Fibroblast of lung (primary cell): ENCODE data around the gene SRP9.
"Not testable (repeated sequence)": the region's sequence is repeated elsewhere in the genome, so short reads cannot be mapped to it uniquely, and the experiment has no call there.

Experiments
- EZH2 ChIP-seq: IDR thresholded peaks from 2 replicates; pipeline ENCODE4 v1.5.1; 2012; ENCODE audit warnings: low read length, control low read depth, mild to moderate bottlenecking; ENCODE audit errors: missing control alignments
- TF ChIP-seq, protein P1 (sequence below), 2 donors: IDR thresholded peaks in 1 of 2; conservative IDR thresholded peaks in 1 of 2; 1 replicate in 1 of 2; 2 replicates in 1 of 2; pipeline ENCODE4 v1.5.1; 2011 to 2012; ENCODE audit warnings: low read length in 2 of 2, control low read depth in 1 of 2, inconsistent platforms in 1 of 2, low read depth in 1 of 2, mild to moderate bottlenecking in 1 of 2

DNA sequence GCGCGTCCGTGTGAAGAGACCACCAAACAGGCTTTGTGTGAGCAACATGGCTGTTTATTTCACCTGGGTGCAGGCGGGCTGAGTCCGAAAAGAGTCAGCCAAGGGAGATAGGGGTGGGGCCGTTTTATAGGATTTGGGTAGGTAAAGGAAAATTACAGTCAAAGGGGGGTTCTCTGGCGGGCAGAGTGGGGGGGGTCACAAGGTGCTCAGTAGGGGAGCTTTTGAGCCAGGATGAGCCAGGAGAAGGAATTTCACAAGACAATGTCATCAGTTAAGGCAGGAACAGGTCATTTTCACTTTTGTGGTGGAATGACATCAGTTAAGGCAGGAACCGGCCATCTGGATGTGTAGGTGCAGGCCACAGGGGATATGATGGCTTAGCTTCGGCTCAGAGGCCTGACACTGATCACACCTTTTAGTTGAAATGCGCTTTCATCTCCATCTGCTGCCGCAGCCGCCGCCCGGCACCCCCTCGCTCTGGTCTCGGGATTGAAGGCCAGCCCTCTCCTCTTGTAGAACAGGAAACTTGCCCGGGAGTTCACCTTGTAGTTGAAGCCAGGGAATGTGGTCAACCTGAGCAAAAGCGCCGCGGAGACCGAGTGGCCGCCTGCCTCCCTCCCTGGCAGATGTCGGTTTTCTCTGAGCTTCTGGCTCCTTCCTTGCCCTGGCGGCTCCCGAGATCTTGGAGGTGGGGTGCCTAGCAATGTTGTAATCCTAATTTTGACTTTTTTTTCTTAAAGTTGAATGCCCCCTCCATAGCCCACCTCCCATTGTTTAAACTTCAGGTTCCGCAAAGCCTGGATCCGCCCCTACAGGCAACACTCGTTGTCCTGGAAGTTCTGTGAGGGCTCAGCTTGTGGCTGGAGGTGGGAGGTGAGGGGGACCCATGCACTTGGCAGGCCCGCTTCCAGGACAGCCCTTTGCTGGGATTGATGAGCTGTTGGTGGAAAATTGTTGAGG is 33.2 kb downstream of the SRP9 start:
- TF ChIP-seq EZH2: not testable (repeated sequence)
- TF ChIP-seq, protein P1, sequence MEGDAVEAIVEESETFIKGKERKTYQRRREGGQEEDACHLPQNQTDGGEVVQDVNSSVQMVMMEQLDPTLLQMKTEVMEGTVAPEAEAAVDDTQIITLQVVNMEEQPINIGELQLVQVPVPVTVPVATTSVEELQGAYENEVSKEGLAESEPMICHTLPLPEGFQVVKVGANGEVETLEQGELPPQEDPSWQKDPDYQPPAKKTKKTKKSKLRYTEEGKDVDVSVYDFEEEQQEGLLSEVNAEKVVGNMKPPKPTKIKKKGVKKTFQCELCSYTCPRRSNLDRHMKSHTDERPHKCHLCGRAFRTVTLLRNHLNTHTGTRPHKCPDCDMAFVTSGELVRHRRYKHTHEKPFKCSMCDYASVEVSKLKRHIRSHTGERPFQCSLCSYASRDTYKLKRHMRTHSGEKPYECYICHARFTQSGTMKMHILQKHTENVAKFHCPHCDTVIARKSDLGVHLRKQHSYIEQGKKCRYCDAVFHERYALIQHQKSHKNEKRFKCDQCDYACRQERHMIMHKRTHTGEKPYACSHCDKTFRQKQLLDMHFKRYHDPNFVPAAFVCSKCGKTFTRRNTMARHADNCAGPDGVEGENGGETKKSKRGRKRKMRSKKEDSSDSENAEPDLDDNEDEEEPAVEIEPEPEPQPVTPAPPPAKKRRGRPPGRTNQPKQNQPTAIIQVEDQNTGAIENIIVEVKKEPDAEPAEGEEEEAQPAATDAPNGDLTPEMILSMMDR (conservative IDR thresholded peaks at IDR 0.05 in 1 of 2, IDR thresholded peaks at IDR 0.05 in 1 of 2; ENCODE audit: low read depth in 1 of 2, low read length in 2 of 2): not testable (repeated sequence)
